Measurements from ENCODE around the gene MLST8. TPM values are rescaled to one million over a fixed set of nuclear protein-coding genes. Genes with fewer than 3 reads are reported as not detected.

Gene MLST8
- total and polyA plus RNA-seq, 2 of the 8 experiments (the other 6 are each of a cell fraction or from before 2014, with no cell fraction given): 67.6 to 321 TPM

DNA sequence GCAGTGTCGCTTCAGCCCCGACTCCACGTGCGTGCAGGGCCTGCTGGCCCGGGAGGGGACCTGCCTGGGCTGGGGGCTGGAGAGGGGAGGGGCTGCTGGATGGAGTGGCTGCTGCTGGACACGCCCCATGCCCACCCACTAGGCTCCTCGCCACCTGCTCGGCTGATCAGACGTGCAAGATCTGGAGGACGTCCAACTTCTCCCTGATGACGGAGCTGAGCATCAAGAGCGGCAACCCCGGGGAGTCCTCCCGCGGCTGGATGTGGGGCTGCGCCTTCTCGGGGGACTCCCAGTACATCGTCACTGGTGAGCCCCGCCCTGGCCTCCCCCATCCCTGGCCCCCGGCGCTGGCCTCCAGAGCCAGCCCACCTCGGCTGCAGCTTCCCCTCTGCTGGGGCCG is 3.1 kb downstream of the MLST8 start (continued):
- no peak for TF ChIP-seq HDAC2 (IDR thresholded peaks at IDR 0.05; ENCODE audit: borderline replicate concordance in 1 of 2, low read depth in 2 of 2, low read length in 2 of 2)
- no peak for TF ChIP-seq SP4 (IDR thresholded peaks at IDR 0.05; ENCODE audit: low read length)
- no peak for TF ChIP-seq ZNF274 (IDR thresholded peaks at IDR 0.05; ENCODE audit: borderline replicate concordance, extremely low read depth, low read length)
- TF ChIP-seq ASH2L (IDR thresholded peaks at IDR 0.05; ENCODE audit: low read length): no peak
- TF ChIP-seq SUZ12 (IDR thresholded peaks at IDR 0.05; ENCODE audit: low read length): no peak
- no peak for TF ChIP-seq TEAD4 (IDR thresholded peaks at IDR 0.05; ENCODE audit: low read depth, low read length)
- no peak for TF ChIP-seq CREB1 (IDR thresholded peaks at IDR 0.05)

All from H1 (cell line).